ENCODE results near the gene SEMA6A.

SEMA6A gene

DNA sequence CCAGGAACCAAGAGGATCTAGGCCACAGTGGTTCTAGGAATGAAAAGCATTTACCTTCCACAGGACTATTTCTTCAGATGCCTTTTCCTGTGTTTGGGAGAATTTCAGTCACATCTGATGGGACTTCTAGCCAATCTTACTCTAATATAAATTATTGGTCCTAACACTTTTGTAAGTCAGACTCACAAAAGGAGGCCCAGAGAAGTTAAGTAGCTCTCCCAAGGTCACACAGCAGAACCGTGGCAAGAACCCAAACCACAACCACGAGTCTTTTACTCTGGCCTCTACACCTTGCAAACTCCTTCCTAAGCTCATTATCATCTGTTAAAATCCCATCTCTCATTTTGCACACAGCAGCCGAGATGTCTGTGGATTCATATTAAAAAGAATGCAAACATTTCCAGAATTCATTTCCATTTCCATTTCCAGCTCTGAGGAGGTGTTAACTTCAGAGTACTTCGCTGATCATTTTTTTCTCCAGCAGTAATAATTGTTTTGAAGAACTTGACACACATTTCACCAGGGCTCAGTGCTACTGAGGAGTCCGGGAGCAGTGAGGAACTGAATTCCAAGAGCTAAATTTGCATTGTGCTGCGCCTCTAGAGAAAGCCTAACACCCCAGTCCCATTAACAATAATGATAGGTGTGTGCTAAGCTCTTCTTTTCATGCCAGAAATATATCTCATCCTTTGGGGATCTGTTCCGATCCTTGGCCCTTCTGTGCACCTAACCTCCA is 168.1 kb downstream of the SEMA6A start:
- Histone ChIP-seq H3K27ac (ENCODE audit: low read depth, low read length) (no peak overlapping the region), H3K4me1 (ENCODE audit: control insufficient read depth, insufficient read depth, low read length, unreplicated experiment) (no peaks in the 10 kb centered on the region), H3K27me3 (ENCODE audit: insufficient read depth, low read length) (no peaks in the 10 kb centered on the region), H3K4me3 (ENCODE audit: low read depth, low read length) (no peak overlapping the region), H3K79me2 (ENCODE audit: control insufficient read depth, insufficient read depth, low read length, unreplicated experiment) (no peaks in the 10 kb centered on the region), H3K36me3 (ENCODE audit: insufficient read depth, low read length) (no peaks in the 10 kb centered on the region), H2AFZ (ENCODE audit: low read length, unreplicated experiment) (no peak overlapping the region)

- H3K79me2 ChIP-seq (ENCODE audit: control insufficient read depth, insufficient read depth, low read length, unreplicated experiment): no peaks in the 10 kb centered on the region
- no peaks in the 10 kb centered on the region for H3K27me3 ChIP-seq (ENCODE audit: insufficient read depth, low read length)
- no peak overlapping the region for H2AFZ ChIP-seq (ENCODE audit: low read length, unreplicated experiment)
- no peak overlapping the region for H3K27ac ChIP-seq (ENCODE audit: low read depth, low read length)
- no peak overlapping the region for H3K4me3 ChIP-seq (ENCODE audit: low read depth, low read length)
- no peaks in the 10 kb centered on the region for H3K36me3 ChIP-seq (ENCODE audit: insufficient read depth, low read length)
- H3K4me1 ChIP-seq (ENCODE audit: control insufficient read depth, insufficient read depth, low read length, unreplicated experiment): no peaks in the 10 kb centered on the region
Observed at GRCh38 chr5:116404792-116405191, 169.8 kb downstream of the SEMA6A start.

GRCh38 chr5:116404016-116404415 is 170.6 kb downstream of the SEMA6A start:
- Histone ChIP-seq H3K4me1 (ENCODE audit: control insufficient read depth, insufficient read depth, low read length, unreplicated experiment) (no peaks in the 10 kb centered on the region), H3K36me3 (ENCODE audit: insufficient read depth, low read length) (no peaks in the 10 kb centered on the region), H3K27ac (ENCODE audit: low read depth, low read length) (no peak overlapping the region), H3K27me3 (ENCODE audit: insufficient read depth, low read length) (no peaks in the 10 kb centered on the region), H3K79me2 (ENCODE audit: control insufficient read depth, insufficient read depth, low read length, unreplicated experiment) (no peaks in the 10 kb centered on the region), H3K4me3 (ENCODE audit: low read depth, low read length) (no peak overlapping the region), H2AFZ (ENCODE audit: low read length, unreplicated experiment) (no peak overlapping the region)

GRCh38 chr5:116402235-116402634 is 172.4 kb downstream of the SEMA6A start:
- Histone ChIP-seq H3K27ac (ENCODE audit: low read depth, low read length) (no peak overlapping the region), H2AFZ (ENCODE audit: low read length, unreplicated experiment) (no peak overlapping the region), H3K4me3 (ENCODE audit: low read depth, low read length) (no peak overlapping the region), H3K4me1 (ENCODE audit: control insufficient read depth, insufficient read depth, low read length, unreplicated experiment) (no peaks in the 10 kb centered on the region), H3K27me3 (ENCODE audit: insufficient read depth, low read length) (no peaks in the 10 kb centered on the region), H3K36me3 (ENCODE audit: insufficient read depth, low read length) (no peaks in the 10 kb centered on the region), H3K79me2 (ENCODE audit: control insufficient read depth, insufficient read depth, low read length, unreplicated experiment) (no peaks in the 10 kb centered on the region)

DNA sequence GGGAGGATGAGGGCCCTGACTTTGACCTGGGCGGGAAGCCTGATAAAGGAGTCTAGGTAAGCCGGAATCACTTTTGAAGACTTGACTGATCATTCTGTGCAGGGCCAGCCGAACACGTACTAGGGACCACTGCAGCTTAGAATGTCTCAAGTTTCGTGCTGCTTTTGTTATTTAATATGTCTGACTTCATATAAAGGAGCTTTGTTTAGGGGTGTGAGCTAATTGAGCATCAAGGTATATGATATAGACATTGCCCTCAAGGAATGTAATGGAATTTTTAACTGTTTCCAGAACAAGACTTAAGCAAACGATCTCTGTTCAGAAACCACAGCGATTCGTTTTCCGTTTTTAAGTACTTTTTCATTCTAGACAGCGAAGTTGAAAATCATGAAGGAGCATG is 173.0 kb downstream of the SEMA6A start:
- no peaks in the 10 kb centered on the region for H3K4me1 ChIP-seq (ENCODE audit: control insufficient read depth, insufficient read depth, low read length, unreplicated experiment)
- H3K27ac ChIP-seq (ENCODE audit: low read depth, low read length): no peak overlapping the region
- H3K4me3 ChIP-seq (ENCODE audit: low read depth, low read length): no peak overlapping the region
- no peaks in the 10 kb centered on the region for H3K36me3 ChIP-seq (ENCODE audit: insufficient read depth, low read length)
- no peaks in the 10 kb centered on the region for H3K27me3 ChIP-seq (ENCODE audit: insufficient read depth, low read length)
- H2AFZ ChIP-seq (ENCODE audit: low read length, unreplicated experiment): no peak overlapping the region
- no peaks in the 10 kb centered on the region for H3K79me2 ChIP-seq (ENCODE audit: control insufficient read depth, insufficient read depth, low read length, unreplicated experiment)

GRCh38 chr5:116396476-116397099 is 178.0 kb downstream of the SEMA6A start:
- no peaks in the 10 kb centered on the region for H3K27me3 ChIP-seq (ENCODE audit: insufficient read depth, low read length)
- no peak overlapping the region for H2AFZ ChIP-seq (ENCODE audit: low read length, unreplicated experiment)
- no peaks in the 10 kb centered on the region for H3K79me2 ChIP-seq (ENCODE audit: control insufficient read depth, insufficient read depth, low read length, unreplicated experiment)
- no peak overlapping the region for H3K27ac ChIP-seq (ENCODE audit: low read depth, low read length)
- H3K4me1 ChIP-seq (ENCODE audit: control insufficient read depth, insufficient read depth, low read length, unreplicated experiment): no peaks in the 10 kb centered on the region
- H3K36me3 ChIP-seq (ENCODE audit: insufficient read depth, low read length): no peaks in the 10 kb centered on the region
- H3K4me3 ChIP-seq (ENCODE audit: low read depth, low read length): no peak overlapping the region

- no peak overlapping the region for H3K27ac ChIP-seq (ENCODE audit: low read depth, low read length)
- H3K4me3 ChIP-seq (ENCODE audit: low read depth, low read length): no peak overlapping the region
- H3K27me3 ChIP-seq (ENCODE audit: insufficient read depth, low read length): no peaks in the 10 kb centered on the region
- H2AFZ ChIP-seq (ENCODE audit: low read length, unreplicated experiment): no peak overlapping the region
- H3K36me3 ChIP-seq (ENCODE audit: insufficient read depth, low read length): no peaks in the 10 kb centered on the region
- H3K79me2 ChIP-seq (ENCODE audit: control insufficient read depth, insufficient read depth, low read length, unreplicated experiment): no peaks in the 10 kb centered on the region
- no peaks in the 10 kb centered on the region for H3K4me1 ChIP-seq (ENCODE audit: control insufficient read depth, insufficient read depth, low read length, unreplicated experiment)
Observed at GRCh38 chr5:116395631-116396203, 178.9 kb downstream of the SEMA6A start.

DNA sequence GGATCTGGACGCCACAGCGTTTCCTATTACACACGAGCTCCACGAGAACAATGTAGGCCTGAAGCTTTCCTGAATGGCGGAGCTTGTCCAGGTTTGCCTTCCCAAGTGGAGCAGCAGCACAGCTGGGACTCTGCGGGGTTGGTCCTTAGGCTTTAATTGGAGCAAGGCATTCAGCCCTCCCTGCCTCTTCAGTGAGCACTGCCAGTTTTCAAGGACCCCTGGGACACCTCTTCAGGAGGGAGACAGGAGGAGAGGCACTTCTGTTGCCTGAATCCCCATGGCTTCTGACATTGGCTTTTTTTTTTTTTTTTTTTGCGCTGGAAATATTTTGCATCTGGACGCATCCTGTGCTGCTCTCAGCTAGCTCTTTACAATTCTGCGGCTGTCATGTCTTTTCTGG is 179.4 kb downstream of the SEMA6A start:
- no peaks in the 10 kb centered on the region for H3K36me3 ChIP-seq (ENCODE audit: insufficient read depth, low read length)
- H3K79me2 ChIP-seq (ENCODE audit: control insufficient read depth, insufficient read depth, low read length, unreplicated experiment): no peaks in the 10 kb centered on the region
- no peak overlapping the region for H3K4me3 ChIP-seq (ENCODE audit: low read depth, low read length)
- H2AFZ ChIP-seq (ENCODE audit: low read length, unreplicated experiment): no peak overlapping the region
- H3K4me1 ChIP-seq (ENCODE audit: control insufficient read depth, insufficient read depth, low read length, unreplicated experiment): no peaks in the 10 kb centered on the region
- H3K27ac ChIP-seq (ENCODE audit: low read depth, low read length): no peak overlapping the region
- no peaks in the 10 kb centered on the region for H3K27me3 ChIP-seq (ENCODE audit: insufficient read depth, low read length)

- no peaks in the 10 kb centered on the region for H3K4me1 ChIP-seq (ENCODE audit: control insufficient read depth, insufficient read depth, low read length, unreplicated experiment)
Observed at GRCh38 chr5:116394186-116394867, 180.3 kb downstream of the SEMA6A start.

More at GRCh38 chr5:116394186-116394867, 180.3 kb downstream of the SEMA6A start:
- Histone ChIP-seq H3K4me3 (ENCODE audit: low read depth, low read length) (no peak overlapping the region), H2AFZ (ENCODE audit: low read length, unreplicated experiment) (no peak overlapping the region), H3K79me2 (ENCODE audit: control insufficient read depth, insufficient read depth, low read length, unreplicated experiment) (no peaks in the 10 kb centered on the region), H3K27ac (ENCODE audit: low read depth, low read length) (no peak overlapping the region), H3K36me3 (ENCODE audit: insufficient read depth, low read length) (no peaks in the 10 kb centered on the region), H3K27me3 (ENCODE audit: insufficient read depth, low read length) (no peaks in the 10 kb centered on the region)
